HepG2 (cell line): Measurements from ENCODE around the gene LRP5. TPM values are rescaled to one million over a fixed set of nuclear protein-coding genes. Genes with fewer than 3 reads are reported as not detected.

Source experiments
- DNMT3B ChIP-seq: conservative IDR thresholded peaks from 2 replicates; pipeline ENCODE4 v1.6.1; 2016; ENCODE audit warnings: missing biosample characterization, control low read depth
- ISX ChIP-seq: sonication (generic); formaldehyde crosslinking; conservative IDR thresholded peaks from 2 replicates; pipeline ENCODE4 v1.5.0; 2020; ENCODE audit warnings: missing genetic modification reagents
- MBNL3 ChIP-seq: fragments of 250-450 bp; sonication (Bioruptor Pico); conservative IDR thresholded peaks from 2 replicates; pipeline ENCODE4 v1.8.0; 2022; ENCODE audit warnings: mild to moderate bottlenecking, inconsistent platforms
- MTF1 ChIP-seq: sonication (generic); formaldehyde crosslinking; IDR thresholded peaks from 2 replicates; pipeline ENCODE4 v1.5.0; 2020; ENCODE audit warnings: missing genetic modification reagents
- NR1H2 ChIP-seq: sonication (generic); formaldehyde crosslinking; IDR thresholded peaks from 2 replicates; pipeline ENCODE4 v1.8.1; 2022; ENCODE audit warnings: low read depth, missing genetic modification reagents, borderline replicate concordance
- SP140L ChIP-seq: sonication (generic); formaldehyde crosslinking; IDR thresholded peaks from 2 replicates; pipeline ENCODE4 v1.4.0; 2020; ENCODE audit warnings: missing genetic modification reagents, borderline replicate concordance
- SYNCRIP ChIP-seq: fragments of 200-400 bp; formaldehyde crosslinking; IDR thresholded peaks from 2 replicates; pipeline ENCODE4 v1.6.1; 2018; ENCODE audit warnings: mild to moderate bottlenecking, low read depth, low read length; ENCODE audit not compliant: insufficient read depth
- TOE1 ChIP-seq: sonication (generic); formaldehyde crosslinking; IDR thresholded peaks from 2 replicates; pipeline ENCODE4 v1.4.0; 2020; ENCODE audit warnings: mild to moderate bottlenecking, missing genetic modification reagents
- TSC22D2 ChIP-seq: sonication (generic); formaldehyde crosslinking; IDR thresholded peaks from 2 replicates; pipeline ENCODE4 v1.5.1; 2020; ENCODE audit warnings: missing genetic modification reagents, mild to moderate bottlenecking, borderline replicate concordance
- YY1 ChIP-seq: IDR thresholded peaks from 2 replicates; pipeline ENCODE4 v1.6.1; 2011; ENCODE audit warnings: low read length, low read depth, moderate library complexity, mild to moderate bottlenecking; ENCODE audit not compliant: insufficient read depth, insufficient replicate concordance
- ZNF713 ChIP-seq: sonication (generic); formaldehyde crosslinking; IDR thresholded peaks from 2 replicates; pipeline ENCODE4 v1.4.0; 2020; ENCODE audit warnings: mild to moderate bottlenecking, missing genetic modification reagents
- polyA plus RNA-seq, 8 experiments: library from polyadenylated mRNA; depleted of rRNA in 3 of 8; stranded (reverse) in 7 of 8; unstranded in 1 of 8; fragments of >200 nt; fragmentation: Illumina TruSeq in 4 of 8; extraction: Trizol in 4 of 8; gene quantifications; 2 replicates each; pipeline versions ENCODE4 v1.2.1 to v1.2.3, GENCODE V29; 2011 to 2016; ENCODE audit warnings: low read depth in 4 of 8, missing spikeins in 1 of 8, mixed read lengths in 1 of 8; ENCODE audit not compliant: insufficient read depth in 1 of 8
- total RNA-seq, 5 experiments: library from RNA; depleted of rRNA; stranded (reverse); fragments of >200 nt; fragmentation: Illumina TruSeq; extraction: Trizol; gene quantifications; 2 replicates each; pipeline ENCODE4 v1.2.3, GENCODE V29; 2016; ENCODE audit warnings: low read depth in 1 of 5
- TF ChIP-seq, protein P1 (sequence below): IDR thresholded peaks from 2 replicates; pipeline ENCODE4 v1.6.1; 2012; ENCODE audit warnings: low read length, improper control_type of control experiment
- TF ChIP-seq, protein P2 (sequence below): sonication (generic); formaldehyde crosslinking; IDR thresholded peaks from 2 replicates; pipeline ENCODE4 v1.5.0; 2020; ENCODE audit warnings: mild to moderate bottlenecking, low read depth, missing genetic modification reagents, borderline replicate concordance
- TF ChIP-seq, protein P3 (sequence below): sonication (generic); formaldehyde crosslinking; IDR thresholded peaks from 2 replicates; pipeline ENCODE4 v1.5.0; 2020; ENCODE audit warnings: missing genetic modification reagents
- TF ChIP-seq, protein P4 (sequence below): sonication (generic); formaldehyde crosslinking; IDR thresholded peaks from 2 replicates; pipeline ENCODE4 v1.8.0; 2022; ENCODE audit warnings: mild to moderate bottlenecking, missing genetic modification reagents, borderline replicate concordance
- TF ChIP-seq, protein P5 (sequence below): sonication (generic); formaldehyde crosslinking; IDR thresholded peaks from 2 replicates; pipeline ENCODE4 v1.4.0; 2020; ENCODE audit warnings: mild to moderate bottlenecking, missing genetic modification reagents

The LRP5 gene
- total and polyA plus RNA-seq, 2 of the 13 experiments (the other 11 are each of a cell fraction or from before 2014, with no cell fraction given), result 40.4 to 64.0 TPM

DNA sequence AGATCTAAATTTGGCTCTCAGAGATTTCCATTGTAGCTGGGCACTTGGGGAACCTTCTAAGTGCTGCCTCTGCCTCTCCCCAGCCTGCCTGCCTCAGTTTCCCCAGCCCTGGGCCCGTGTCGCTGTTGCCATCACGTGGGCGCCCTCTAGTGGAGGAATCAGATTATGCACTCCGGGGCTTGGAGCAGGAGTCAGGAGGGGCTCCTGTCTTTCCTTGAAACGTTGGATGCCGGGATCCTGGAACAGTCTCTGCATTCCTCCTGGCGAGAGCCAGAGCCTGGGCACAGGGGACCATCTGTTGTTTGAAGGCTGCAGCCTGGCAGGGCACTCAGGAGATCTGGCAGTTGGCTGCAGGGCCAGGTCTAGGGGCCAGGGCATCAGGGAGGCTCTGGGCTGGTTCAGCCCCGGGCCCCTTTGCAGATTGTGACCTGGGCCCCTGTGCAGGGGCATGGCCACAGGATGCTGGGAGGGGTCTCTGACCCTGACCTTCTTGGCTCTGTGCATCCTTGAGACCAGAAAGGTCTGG is 71.6 kb downstream of the LRP5 start (continued):
- no peak for TF ChIP-seq NR1H2
- TF ChIP-seq ISX (CRISPR knock-in tag), result no peak
- TF ChIP-seq, protein P1, sequence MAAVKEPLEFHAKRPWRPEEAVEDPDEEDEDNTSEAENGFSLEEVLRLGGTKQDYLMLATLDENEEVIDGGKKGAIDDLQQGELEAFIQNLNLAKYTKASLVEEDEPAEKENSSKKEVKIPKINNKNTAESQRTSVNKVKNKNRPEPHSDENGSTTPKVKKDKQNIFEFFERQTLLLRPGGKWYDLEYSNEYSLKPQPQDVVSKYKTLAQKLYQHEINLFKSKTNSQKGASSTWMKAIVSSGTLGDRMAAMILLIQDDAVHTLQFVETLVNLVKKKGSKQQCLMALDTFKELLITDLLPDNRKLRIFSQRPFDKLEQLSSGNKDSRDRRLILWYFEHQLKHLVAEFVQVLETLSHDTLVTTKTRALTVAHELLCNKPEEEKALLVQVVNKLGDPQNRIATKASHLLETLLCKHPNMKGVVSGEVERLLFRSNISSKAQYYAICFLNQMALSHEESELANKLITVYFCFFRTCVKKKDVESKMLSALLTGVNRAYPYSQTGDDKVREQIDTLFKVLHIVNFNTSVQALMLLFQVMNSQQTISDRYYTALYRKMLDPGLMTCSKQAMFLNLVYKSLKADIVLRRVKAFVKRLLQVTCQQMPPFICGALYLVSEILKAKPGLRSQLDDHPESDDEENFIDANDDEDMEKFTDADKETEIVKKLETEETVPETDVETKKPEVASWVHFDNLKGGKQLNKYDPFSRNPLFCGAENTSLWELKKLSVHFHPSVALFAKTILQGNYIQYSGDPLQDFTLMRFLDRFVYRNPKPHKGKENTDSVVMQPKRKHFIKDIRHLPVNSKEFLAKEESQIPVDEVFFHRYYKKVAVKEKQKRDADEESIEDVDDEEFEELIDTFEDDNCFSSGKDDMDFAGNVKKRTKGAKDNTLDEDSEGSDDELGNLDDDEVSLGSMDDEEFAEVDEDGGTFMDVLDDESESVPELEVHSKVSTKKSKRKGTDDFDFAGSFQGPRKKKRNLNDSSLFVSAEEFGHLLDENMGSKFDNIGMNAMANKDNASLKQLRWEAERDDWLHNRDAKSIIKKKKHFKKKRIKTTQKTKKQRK, result no peak
- no peak for TF ChIP-seq SYNCRIP
- no peak for TF ChIP-seq MBNL3 (CRISPR knock-in tag)
- TF ChIP-seq DNMT3B, result no peak
- TF ChIP-seq, protein P2, sequence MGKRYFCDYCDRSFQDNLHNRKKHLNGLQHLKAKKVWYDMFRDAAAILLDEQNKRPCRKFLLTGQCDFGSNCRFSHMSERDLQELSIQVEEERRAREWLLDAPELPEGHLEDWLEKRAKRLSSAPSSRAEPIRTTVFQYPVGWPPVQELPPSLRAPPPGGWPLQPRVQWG (CRISPR knock-in tag), result no peak
- no peak for TF ChIP-seq SP140L (CRISPR knock-in tag)
- no peak for TF ChIP-seq MTF1 (CRISPR knock-in tag)
- TF ChIP-seq TOE1 (CRISPR knock-in tag), result no peak
- TF ChIP-seq, protein P3, sequence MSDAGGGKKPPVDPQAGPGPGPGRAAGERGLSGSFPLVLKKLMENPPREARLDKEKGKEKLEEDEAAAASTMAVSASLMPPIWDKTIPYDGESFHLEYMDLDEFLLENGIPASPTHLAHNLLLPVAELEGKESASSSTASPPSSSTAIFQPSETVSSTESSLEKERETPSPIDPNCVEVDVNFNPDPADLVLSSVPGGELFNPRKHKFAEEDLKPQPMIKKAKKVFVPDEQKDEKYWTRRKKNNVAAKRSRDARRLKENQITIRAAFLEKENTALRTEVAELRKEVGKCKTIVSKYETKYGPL (CRISPR knock-in tag), result no peak
- no peak for TF ChIP-seq TSC22D2 (CRISPR knock-in tag)
- TF ChIP-seq YY1, result no peak
- TF ChIP-seq, protein P4, sequence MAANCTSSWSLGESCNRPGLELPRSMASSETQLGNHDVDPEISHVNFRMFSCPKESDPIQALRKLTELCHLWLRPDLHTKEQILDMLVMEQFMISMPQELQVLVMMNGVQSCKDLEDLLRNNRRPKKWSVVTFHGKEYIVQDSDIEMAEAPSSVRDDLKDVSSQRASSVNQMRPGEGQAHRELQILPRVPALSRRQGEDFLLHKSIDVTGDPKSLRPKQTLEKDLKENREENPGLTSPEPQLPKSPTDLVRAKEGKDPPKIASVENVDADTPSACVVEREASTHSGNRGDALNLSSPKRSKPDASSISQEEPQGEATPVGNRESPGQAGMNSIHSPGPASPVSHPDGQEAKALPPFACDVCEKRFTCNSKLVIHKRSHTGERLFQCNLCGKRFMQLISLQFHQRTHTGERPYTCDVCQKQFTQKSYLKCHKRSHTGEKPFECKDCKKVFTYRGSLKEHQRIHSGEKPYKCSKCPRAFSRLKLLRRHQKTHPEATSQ (CRISPR knock-in tag), result no peak
- TF ChIP-seq, protein P5, sequence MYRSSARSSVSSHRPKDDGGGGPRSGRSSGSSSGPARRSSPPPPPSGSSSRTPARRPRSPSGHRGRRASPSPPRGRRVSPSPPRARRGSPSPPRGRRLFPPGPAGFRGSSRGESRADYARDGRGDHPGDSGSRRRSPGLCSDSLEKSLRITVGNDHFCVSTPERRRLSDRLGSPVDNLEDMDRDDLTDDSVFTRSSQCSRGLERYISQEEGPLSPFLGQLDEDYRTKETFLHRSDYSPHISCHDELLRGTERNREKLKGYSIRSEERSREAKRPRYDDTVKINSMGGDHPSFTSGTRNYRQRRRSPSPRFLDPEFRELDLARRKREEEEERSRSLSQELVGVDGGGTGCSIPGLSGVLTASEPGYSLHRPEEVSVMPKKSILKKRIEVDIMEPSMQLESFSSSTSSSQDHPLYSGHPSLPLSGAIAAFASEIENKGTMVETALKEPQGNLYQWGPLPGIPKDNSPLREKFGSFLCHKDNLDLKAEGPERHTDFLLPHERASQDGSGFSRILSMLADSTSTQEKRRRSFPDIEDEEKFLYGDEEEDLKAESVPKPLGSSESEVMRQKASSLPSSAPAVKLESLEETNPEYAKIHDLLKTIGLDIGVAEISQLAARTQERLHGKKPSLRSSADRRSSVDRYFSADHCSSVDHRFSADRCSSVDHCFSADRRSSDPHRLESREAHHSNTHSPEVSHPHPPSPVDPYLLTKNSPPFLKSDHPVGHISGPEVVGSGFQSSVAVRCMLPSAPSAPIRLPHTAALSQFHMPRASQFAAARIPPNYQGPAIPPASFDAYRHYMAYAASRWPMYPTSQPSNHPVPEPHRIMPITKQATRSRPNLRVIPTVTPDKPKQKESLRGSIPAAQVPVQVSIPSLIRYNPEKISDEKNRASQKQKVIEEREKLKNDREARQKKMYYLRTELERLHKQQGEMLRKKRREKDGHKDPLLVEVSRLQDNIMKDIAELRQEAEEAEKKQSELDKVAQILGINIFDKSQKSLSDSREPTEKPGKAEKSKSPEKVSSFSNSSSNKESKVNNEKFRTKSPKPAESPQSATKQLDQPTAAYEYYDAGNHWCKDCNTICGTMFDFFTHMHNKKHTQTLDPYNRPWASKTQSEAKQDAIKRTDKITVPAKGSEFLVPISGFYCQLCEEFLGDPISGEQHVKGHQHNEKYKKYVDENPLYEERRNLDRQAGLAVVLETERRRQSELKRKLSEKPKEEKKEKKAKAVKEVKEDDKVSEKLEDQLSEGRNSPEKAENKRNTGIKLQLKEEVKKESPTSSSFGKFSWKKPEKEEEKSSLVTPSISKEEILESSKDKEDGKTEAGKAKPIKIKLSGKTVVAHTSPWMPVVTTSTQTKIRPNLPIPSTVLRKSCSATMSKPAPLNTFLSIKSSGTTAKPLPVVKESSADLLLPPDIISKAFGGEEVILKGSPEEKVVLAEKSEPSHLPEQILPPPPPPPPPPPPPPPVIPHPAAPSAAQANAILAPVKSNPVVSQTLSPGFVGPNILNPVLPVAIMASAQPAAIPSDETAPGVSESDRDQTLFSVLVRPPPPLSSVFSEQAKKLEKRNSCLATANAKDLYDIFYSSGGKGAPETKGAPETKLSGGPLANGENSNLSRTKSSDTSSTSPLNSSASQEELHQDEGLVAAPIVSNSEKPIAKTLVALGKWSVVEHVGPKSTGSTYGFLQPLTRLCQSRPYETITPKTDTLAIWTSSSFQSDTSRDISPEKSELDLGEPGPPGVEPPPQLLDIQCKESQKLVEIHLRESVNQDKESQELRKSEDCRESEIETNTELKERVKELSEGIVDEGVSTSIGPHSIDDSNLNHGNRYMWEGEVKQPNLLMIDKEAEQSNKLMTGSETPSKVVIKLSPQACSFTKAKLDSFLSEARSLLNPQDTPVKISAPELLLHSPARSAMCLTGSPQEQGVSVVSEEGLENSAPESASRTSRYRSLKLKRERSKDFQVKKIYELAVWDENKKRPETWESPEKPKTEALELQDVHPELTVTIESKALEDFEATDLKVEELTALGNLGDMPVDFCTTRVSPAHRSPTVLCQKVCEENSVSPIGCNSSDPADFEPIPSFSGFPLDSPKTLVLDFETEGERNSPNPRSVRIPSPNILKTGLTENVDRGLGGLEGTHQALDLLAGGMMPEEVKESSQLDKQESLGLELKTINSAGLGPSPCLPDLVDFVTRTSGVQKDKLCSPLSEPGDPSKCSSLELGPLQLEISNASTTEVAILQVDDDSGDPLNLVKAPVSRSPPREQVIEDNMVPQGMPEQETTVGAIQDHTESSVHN (CRISPR knock-in tag), result no peak
- no peak for TF ChIP-seq ZNF713
